Endometrial microvascular endothelial cells (primary cell): ENCODE results near the gene FBXL3. TPM values are rescaled to one million over a fixed set of nuclear protein-coding genes. Genes with fewer than 3 reads are reported as not detected.
"Not testable (repeated sequence)": the region's sequence is repeated elsewhere in the genome, so short reads cannot be mapped to it uniquely, and the experiment has no call there.

Source experiments
- in situ Hi-C: cut with HindIII; loops from 2 replicates; pipeline ENCODE4 v1.10.0; 2017; ENCODE audit warnings: low sequenced_read_pairs, low pct_unique_long_range_greater_than_20kb; ENCODE audit errors: inconsistent ontology term
- total RNA-seq: library from RNA; depleted of rRNA; stranded (reverse); fragments of >200 nt; gene quantifications from one replicate; pipeline ENCODE4 v1.2.3, GENCODE V29; 2015; ENCODE audit errors: inconsistent ontology term

FBXL3 gene
- total RNA-seq, 1 donor from 2014 or later = 44.3 TPM

- in situ Hi-C loops = no loop called here
These were observed 4.8 kb upstream of the FBXL3 start for GRCh38 chr13:77031656-77032243.

DNA sequence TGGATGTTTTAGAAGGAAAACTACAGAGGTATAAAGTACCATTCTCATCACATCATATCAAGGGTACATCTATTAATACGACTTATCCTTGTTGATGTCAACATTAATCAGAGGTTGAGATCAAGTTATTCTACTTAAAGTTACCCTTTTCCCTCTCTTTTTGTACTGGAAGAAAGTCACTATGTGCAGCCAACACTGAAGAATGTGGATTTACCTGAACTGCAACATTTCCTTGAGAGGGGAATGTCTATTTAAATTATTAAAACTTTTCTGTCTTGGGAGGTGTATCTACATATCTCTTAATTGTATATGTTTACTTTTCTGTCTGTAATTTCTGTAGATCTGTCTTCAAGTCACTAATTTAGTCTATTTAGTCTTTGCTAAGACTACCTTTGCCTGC, 2.5 kb upstream of the FBXL3 start:
- in situ Hi-C loops = no loop called here

- in situ Hi-C loops = no loop called here
These were observed 1.2 kb upstream of the FBXL3 start for GRCh38 chr13:77028202-77028601.

GRCh38 chr13:77026255-77026860, 601 bp downstream of the FBXL3 start:
- in situ Hi-C loops = no loop called here

DNA sequence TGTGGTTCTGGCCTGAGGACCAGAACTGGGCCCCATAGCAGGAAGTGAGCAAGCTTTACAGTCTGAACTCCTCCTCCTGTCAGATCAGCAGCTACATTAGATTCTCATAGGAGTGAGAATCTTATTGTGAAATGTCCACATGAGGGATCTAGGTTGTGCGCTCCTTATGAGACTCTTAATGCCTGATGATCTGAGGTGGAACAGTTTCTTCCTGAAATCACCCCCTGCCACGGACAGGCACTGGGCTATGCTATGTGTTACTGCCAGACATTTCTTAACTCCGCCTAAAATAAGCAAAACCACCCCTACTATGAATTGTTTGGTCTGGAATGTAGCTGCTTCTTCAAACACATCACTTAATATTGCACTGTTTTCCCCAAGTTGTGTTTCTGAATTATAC, 4.6 kb downstream of the FBXL3 start:
- in situ Hi-C loops = no loop called here

DNA sequence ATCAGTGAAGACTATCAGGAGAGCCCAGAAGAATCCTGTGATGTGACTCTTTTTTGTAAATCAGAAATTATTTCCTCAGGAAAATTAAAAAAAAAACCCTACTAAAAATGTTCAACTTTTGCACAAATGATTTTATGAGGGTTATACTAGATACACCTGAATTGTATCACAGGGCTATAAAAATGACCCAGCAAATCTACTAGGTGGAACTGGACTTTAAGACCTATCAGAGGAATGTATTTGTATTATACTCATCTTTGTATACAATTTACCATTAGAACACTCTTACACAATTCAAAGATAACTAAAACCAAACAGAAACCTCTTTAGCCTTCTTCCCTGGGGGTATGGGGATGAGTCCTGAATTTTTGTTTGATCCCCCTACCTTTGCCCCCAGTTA, 7.2 kb downstream of the FBXL3 start:
- in situ Hi-C loops = no loop called here

DNA sequence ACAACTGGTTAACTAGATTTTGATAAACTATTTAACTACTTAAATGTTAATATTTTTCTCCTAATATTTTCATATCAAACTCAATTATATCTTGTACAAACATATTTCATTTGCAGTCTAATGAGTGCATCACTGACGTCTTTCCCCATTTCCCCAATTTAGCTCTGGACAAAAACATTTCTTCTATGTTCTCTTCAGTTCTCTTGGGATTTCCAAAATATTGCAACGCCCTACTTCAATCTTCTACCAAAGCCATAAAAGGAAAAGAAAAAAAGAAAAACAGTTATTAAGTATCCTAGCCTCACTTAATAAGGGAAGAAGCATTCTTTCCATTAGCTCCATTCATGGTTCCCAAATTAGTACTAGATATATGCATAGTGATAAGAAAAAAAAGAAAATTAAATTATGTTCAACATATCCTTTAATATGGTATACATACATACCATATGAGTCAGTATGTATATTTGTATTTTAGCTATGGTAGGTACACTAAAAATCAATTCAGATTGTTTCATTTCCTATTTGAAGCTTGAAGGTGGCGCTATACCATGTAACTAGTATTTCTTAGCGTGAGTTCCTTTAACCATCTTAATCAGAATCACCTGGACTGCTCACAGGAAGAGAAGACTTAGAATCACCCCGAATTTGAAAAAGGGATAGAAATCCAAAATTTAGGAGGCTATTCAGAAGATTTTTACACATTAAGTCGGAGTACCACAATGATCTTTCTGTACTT, 9.9 kb downstream of the FBXL3 start:
- in situ Hi-C loops = no loop called here

DNA sequence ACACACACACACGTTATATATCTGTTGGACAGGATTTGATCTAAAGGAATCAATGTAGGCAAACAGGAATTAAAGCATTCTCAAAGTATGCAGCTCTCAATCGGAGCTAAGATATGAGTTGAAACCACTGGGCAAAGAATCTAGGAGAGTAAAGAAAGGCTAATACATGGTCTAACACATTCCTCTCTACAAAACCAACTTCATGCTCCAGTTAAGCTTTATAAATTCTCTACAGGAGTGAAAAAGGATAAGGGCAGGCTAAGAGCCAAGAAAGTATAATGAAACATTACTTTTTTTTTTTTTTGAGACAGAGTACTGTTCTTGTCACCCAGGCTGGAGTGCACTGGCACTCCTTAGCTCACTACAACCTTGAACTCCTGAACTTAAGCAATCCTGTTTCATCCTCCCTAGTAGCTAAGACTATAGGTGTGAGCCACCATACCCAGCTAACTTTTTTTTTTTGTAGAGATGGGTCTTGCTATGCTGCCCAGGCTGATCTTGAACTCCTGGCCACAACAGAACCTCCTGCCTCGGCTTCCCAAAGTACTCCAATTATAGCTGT, 10.6 kb downstream of the FBXL3 start:
- in situ Hi-C loops = no loop called here

GRCh38 chr13:77014906-77015685, 11.9 kb downstream of the FBXL3 start:
- in situ Hi-C loops = no loop called here

DNA sequence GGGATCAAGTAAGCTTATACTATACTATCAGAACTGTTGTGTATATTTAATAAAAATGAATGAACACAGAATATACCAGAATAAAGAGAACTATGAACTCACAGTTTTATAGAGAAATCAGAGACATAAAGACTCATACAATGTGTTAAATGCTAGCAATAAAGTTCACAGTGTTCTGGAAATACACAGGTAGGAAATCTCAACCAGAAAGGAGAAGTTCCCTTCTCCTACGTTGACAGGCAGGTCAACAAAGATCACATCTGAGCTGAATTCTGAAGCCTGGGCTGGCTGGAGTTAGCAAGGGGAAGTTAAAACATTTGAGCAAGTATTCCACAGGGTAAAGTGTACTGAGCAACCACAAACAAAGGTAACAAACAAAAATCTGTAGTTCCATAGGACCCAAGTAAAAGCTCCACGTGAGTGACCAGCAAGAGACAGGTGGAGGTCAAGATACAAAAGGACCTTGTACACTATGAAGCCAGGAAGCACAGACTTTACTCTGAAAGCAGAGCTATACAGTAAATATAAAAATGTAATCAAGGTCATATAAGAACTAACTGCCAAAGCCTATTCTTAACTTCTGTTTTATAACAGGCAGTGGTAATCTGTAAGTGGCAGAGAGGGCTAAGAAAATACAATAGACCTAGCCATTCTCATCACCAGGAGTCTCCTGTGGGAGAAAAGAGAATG, 13.0 kb downstream of the FBXL3 start:
- in situ Hi-C loops = no loop called here

DNA sequence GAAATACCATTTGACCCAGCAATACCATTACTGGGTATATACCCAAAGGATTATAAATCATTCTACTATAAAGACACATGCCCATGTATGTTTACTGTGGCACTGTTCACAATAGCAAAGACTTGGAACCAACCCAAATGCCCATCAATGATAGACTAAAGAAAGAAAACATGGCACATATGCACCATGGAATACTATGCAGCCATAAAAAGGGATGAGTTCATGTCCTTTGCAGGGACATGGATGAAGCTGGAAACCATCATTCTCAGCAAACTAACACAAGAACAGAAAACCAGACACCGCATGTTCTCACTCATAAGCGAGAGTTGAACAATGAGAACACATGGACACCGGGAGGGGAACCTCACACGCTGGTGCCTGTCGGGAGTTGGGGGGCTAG, 17.2 kb downstream of the FBXL3 start:
- in situ Hi-C loops = not testable (repeated sequence)

DNA sequence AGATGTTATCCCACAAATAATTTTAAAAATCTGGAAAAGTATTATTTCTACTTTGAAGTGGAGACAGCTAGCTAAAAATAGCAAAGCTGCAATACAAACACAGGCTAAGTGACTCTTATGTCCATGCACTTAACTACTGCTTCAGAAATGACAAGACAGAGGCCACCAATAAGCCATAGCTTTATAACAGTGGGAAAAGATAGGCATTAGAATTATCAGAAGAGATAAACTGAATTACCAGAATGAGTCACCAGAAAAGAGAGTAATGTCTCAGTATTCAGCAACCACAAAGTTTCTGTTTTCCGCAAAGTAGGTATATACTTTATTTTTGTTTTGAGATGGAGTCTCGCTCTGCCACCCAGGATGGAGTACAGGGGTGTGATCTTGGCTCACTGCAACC, 17.9 kb downstream of the FBXL3 start:
- in situ Hi-C loops = no loop called here

GRCh38 chr13:77008337-77008736, 18.6 kb downstream of the FBXL3 start:
- in situ Hi-C loops = not testable (repeated sequence)

GRCh38 chr13:77002590-77003190, 24.3 kb downstream of the FBXL3 start:
- in situ Hi-C loops = no loop called here

DNA sequence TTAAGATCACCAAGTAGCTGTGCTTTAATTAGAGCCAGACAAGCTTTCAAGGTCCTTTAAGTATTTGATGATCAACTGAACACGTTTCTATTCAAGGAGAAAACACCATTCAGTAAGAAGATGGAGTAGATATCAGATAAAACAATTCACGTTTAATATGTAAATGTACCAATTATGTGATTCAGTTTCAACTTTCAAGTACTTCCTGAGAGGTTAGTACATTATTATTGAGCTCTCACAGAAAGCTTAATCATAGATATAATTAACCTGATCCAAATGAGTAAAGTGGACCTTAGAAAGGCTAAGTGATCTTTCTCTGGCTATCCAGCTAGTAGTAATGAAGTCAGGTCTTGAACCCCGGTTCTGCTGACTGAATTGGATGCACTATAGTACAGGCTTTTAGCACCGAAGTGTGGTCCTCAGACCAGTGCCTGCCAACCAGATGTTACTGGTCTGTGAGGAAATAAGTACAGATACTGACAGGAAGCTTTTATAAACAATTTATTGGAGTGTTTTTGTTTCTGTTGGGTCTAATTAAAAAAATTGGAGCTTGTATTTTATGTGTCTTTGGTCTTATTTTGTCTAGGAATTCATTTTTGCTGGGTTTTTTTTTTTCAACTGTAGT, 24.9 kb downstream of the FBXL3 start:
- in situ Hi-C loops = no loop called here

DNA sequence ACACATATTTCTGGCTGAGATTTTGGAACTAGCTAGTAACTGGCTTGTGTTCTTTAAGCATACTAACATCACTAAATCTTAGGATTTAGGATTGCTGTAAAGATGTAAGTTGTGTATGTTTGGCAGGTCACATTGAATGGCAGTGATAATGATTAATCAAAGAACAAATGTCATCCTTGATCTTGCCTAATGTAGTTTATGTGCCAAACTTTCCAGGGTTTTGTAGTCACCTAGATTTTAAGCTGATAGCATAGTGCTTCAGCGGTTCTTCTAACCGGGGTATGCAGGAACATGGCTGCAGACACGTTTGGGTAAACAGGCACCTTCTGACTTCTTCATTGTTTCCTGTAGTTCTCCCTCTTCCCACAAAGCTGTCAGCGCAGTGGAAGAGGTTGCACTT, 25.4 kb downstream of the FBXL3 start:
- in situ Hi-C loops = no loop called here

- in situ Hi-C loops = no loop called here
These were observed 26.5 kb downstream of the FBXL3 start for GRCh38 chr13:77000475-77000874.

DNA sequence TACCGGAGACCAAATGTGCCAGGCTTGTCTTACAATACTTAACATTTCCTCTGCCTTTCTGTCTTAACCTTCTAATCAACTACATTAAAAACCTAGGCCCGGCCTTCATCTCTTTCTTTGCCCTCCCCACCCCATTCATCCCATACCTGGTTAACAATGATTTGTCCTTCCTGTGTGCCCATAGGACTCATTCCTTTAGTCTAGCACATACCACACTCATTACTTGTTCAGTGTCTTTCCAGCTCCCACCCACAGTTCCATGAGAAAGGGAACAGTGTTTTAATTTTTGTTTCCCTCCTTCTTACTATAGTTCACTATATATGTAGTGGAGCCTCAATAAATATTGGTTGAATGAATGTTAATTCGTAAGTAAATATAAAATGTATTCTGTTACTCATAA, 32.7 kb downstream of the FBXL3 start:
- in situ Hi-C loops = no loop called here
